CD14-positive monocyte (primary cell): ENCODE data around the gene HMX1. TPM values are rescaled to one million over a fixed set of nuclear protein-coding genes. Genes with fewer than 3 reads are reported as not detected.

Source experiments
- DNase-seq, 3 donors: peaks; one replicate each; pipeline ENCODE4 v3.0.0-alpha.2; 2011 to 2022
- H2AFZ ChIP-seq: 2 replicates; pipeline ENCODE4 v1.6.0; 2012; ENCODE audit warnings: mild to moderate bottlenecking, low read depth, low read length, inconsistent platforms; ENCODE audit not compliant: insufficient read depth, poor library complexity, severe bottlenecking
- H3K27ac ChIP-seq, 2 donors: 1 replicate in 1 of 2; 2 replicates in 1 of 2; pipeline ENCODE4 v1.5.1; 2012 to 2013; ENCODE audit warnings: low read length in 2 of 2, control low read depth in 1 of 2, inconsistent platforms in 1 of 2, low read depth in 1 of 2, mild to moderate bottlenecking in 1 of 2
- H3K27me3 ChIP-seq, 2 donors: one replicate each; pipeline versions ENCODE4 v1.6.0 to v1.6.1; 2011 to 2013; ENCODE audit warnings: low read length in 2 of 2; ENCODE audit not compliant: control insufficient read depth in 2 of 2, insufficient read depth in 2 of 2
- H3K36me3 ChIP-seq, 2 donors: replicated peaks in 1 of 2; 1 replicate in 1 of 2; 2 replicates in 1 of 2; pipeline versions ENCODE4 v1.5.1 to v1.6.1; 2012 to 2013; ENCODE audit warnings: low read length in 2 of 2, control low read depth in 1 of 2, inconsistent platforms in 1 of 2, mild to moderate bottlenecking in 1 of 2; ENCODE audit not compliant: insufficient read depth in 2 of 2, control insufficient read depth in 1 of 2
- H3K4me1 ChIP-seq, 2 donors: 1 replicate in 1 of 2; 2 replicates in 1 of 2; pipeline versions ENCODE4 v1.5.1 to v1.6.1; 2012 to 2013; ENCODE audit warnings: low read length in 2 of 2, control low read depth in 1 of 2, inconsistent platforms in 1 of 2, mild to moderate bottlenecking in 1 of 2, moderate library complexity in 1 of 2; ENCODE audit not compliant: insufficient read depth in 2 of 2, control insufficient read depth in 1 of 2
- H3K4me2 ChIP-seq: replicated peaks from 2 replicates; pipeline ENCODE3; 2012; ENCODE audit warnings: low read length, moderate library complexity, mild to moderate bottlenecking; ENCODE audit not compliant: poor library complexity, severe bottlenecking; ENCODE audit errors: extremely low read depth
- H3K4me3 ChIP-seq, 3 experiments: fragments of 200-600 bp in 1 of 3; sonication (generic) in 1 of 3; replicated peaks in 1 of 3; 1 replicate in 2 of 3; 2 replicates in 1 of 3; pipeline ENCODE4 v1.5.1; 2011 to 2013; ENCODE audit warnings: low read length in 3 of 3, mild to moderate bottlenecking in 3 of 3, control low read depth in 2 of 3, low read depth in 2 of 3, inconsistent platforms in 1 of 3, moderate library complexity in 1 of 3
- H3K79me2 ChIP-seq: 2 replicates; pipeline ENCODE4 v1.6.0; 2012; ENCODE audit warnings: mild to moderate bottlenecking, control low read depth, inconsistent platforms, low read length, moderate library complexity; ENCODE audit not compliant: insufficient read depth
- H3K9ac ChIP-seq: 2 replicates; pipeline ENCODE4 v1.6.0; 2017; ENCODE audit warnings: low read length, mild to moderate bottlenecking; ENCODE audit not compliant: insufficient read depth, poor library complexity, severe bottlenecking
- H3K9me3 ChIP-seq, 2 donors: replicated peaks in 1 of 2; 1 replicate in 1 of 2; 2 replicates in 1 of 2; pipeline versions ENCODE4 v1.5.1 to v1.6.1; 2012 to 2013; ENCODE audit warnings: low read length in 2 of 2, control low read depth in 1 of 2; ENCODE audit not compliant: control insufficient read depth in 1 of 2, insufficient read depth in 1 of 2
- H4K20me1 ChIP-seq: 2 replicates; pipeline ENCODE4 v1.6.0; 2012; ENCODE audit warnings: mild to moderate bottlenecking, low read length, control low read depth, moderate library complexity; ENCODE audit not compliant: insufficient read depth
- H3K27ac Mint-ChIP-seq, 7 donors: one replicate each; pipeline ENCODE4 v1.8.0; 2020; ENCODE audit warnings: mild to moderate bottlenecking in 7 of 7, mixed read lengths in 7 of 7, moderate library complexity in 6 of 7, inconsistent platforms in 2 of 7
- H3K27me3 Mint-ChIP-seq, 3 donors: one replicate each; pipeline ENCODE4 v1.8.0; 2021 to 2022; ENCODE audit warnings: low read depth in 3 of 3, mild to moderate bottlenecking in 3 of 3, mixed read lengths in 3 of 3, moderate library complexity in 3 of 3, inconsistent platforms in 1 of 3
- H3K36me3 Mint-ChIP-seq, 2 donors: one replicate each; pipeline ENCODE4 v1.8.0; 2020; ENCODE audit warnings: mixed read lengths in 2 of 2, inconsistent platforms in 1 of 2, mild to moderate bottlenecking in 1 of 2
- H3K4me1 Mint-ChIP-seq: one replicate; pipeline ENCODE4 v1.8.0; 2020; ENCODE audit warnings: mild to moderate bottlenecking, mixed read lengths
- H3K4me3 Mint-ChIP-seq, 2 donors: one replicate each; pipeline ENCODE4 v1.8.0; 2020; ENCODE audit warnings: mild to moderate bottlenecking in 2 of 2, mixed read lengths in 2 of 2, moderate library complexity in 1 of 2
- H3K9me3 Mint-ChIP-seq, 7 donors: one replicate each; pipeline ENCODE4 v1.8.0; 2020 to 2022; ENCODE audit warnings: mixed read lengths in 7 of 7, mild to moderate bottlenecking in 6 of 7, moderate library complexity in 6 of 7, inconsistent platforms in 2 of 7
- CTCF ChIP-seq: fragments of 200-600 bp; IDR thresholded peaks from one replicate; pipeline ENCODE4 v1.8.0; 2022; ENCODE audit warnings: antibody characterized with exemption, mild to moderate bottlenecking
- WGBS: methylation state at CpG from one replicate; pipeline ENCODE4 v1.1.5; 2013; ENCODE audit warnings: missing lambda C conversion rate; ENCODE audit not compliant: insufficient coverage; 5-methylcytosine and 5-hydroxymethylcytosine counted together
- intact Hi-C, 2 donors: fragments of 100-400 bp; cut with micrococcal nuclease; formaldehyde crosslinking; loops; one replicate each; pipeline versions ENCODE4 v1.15.0 to v1.15.1; 2023
- polyA plus RNA-seq, 3 donors: library from polyadenylated mRNA; depleted of rRNA in 1 of 3; unstranded in 2 of 3; stranded (reverse) in 1 of 3; fragments of 300-500 nt in 2 of 3; fragments of >200 nt in 1 of 3; fragmentation: Illumina TruSeq in 2 of 3; gene quantifications; 1 replicate in 2 of 3; 2 replicates in 1 of 3; pipeline ENCODE4 v1.2.3, GENCODE V29; 2012 to 2021

HMX1 gene
- polyA plus RNA-seq, 3 donors = not detected

GRCh38 chr4:8868321-8869001 lies 3.2 kb downstream of the HMX1 start:
- peaks cover 78 to 90% (median 82%) of the 10 kb centered on the region in 3 donors for H3K27me3 Mint-ChIP-seq
- peaks cover 0 to 1% of the 10 kb centered on the region in 2 donors for H3K36me3 Mint-ChIP-seq
- H3K9me3 ChIP-seq = peaks cover 11 to 30% of the 10 kb centered on the region in 2 donors
- no peaks in the 10 kb centered on the region for H3K36me3 ChIP-seq
- no peak overlapping the region for H3K27ac ChIP-seq
- peaks cover 52 to 87% of the 10 kb centered on the region in 2 donors for H3K27me3 ChIP-seq
- H4K20me1 ChIP-seq = no peaks in the 10 kb centered on the region
- peak overlapping the region in 1 of 2 donors; percentile 74 for H3K4me3 Mint-ChIP-seq
- 17% methylated on average over 22 of the region's 22 CpGs for WGBS
- H3K4me1 Mint-ChIP-seq = peaks cover 2% of the 10 kb centered on the region
- TF ChIP-seq CTCF = no peak
- peaks cover 0 to 13% (median 8%) of the 10 kb centered on the region in 7 donors for H3K9me3 Mint-ChIP-seq
- no peak overlapping the region for H3K4me3 ChIP-seq
- no peak overlapping the region for H3K9ac ChIP-seq
- no peaks in the 10 kb centered on the region for H3K79me2 ChIP-seq
- H3K4me2 ChIP-seq = no peak overlapping the region
- intact Hi-C loops = no loop called here
- no peaks in the 10 kb centered on the region for H3K4me1 ChIP-seq
- H2AFZ ChIP-seq = no peak overlapping the region
- no peak overlapping the region for H3K27ac Mint-ChIP-seq
- no peak for DNase-seq

- DNase-seq = no peak
- peaks cover 0 to 7% (median 4%) of the 10 kb centered on the region in 7 donors for H3K9me3 Mint-ChIP-seq
- 2% methylated on average over 90 of the region's 90 CpGs for WGBS
- intact Hi-C loops = no loop called here
- H3K36me3 Mint-ChIP-seq = peaks cover 0 to 1% of the 10 kb centered on the region in 2 donors
- Histone ChIP-seq H3K4me2 (no peak overlapping the region), H3K9me3 (peaks cover 4 to 26% of the 10 kb centered on the region in 2 donors), H3K4me3 (no peak overlapping the region), H3K36me3 (no peaks in the 10 kb centered on the region), H3K9ac (no peak overlapping the region), H3K4me1 (no peaks in the 10 kb centered on the region), H3K79me2 (no peaks in the 10 kb centered on the region), H3K27ac (no peak overlapping the region), H3K27me3 (peaks cover 52 to 87% of the 10 kb centered on the region in 2 donors), H2AFZ (no peak overlapping the region), H4K20me1 (no peaks in the 10 kb centered on the region)
- peaks cover 78 to 90% (median 82%) of the 10 kb centered on the region in 3 donors for H3K27me3 Mint-ChIP-seq
- peaks cover 2% of the 10 kb centered on the region for H3K4me1 Mint-ChIP-seq
- no peak overlapping the region for H3K27ac Mint-ChIP-seq
- no peak for TF ChIP-seq CTCF
- H3K4me3 Mint-ChIP-seq = peak overlapping the region in 1 of 2 donors; percentile 74
Measured at GRCh38 chr4:8867624-8868320, 3.9 kb downstream of the HMX1 start.
